ENCODE data around the gene TMEM125. TPM values are rescaled to one million over a fixed set of nuclear protein-coding genes. Genes with fewer than 3 reads are reported as not detected.

TMEM125 gene
- total and polyA plus RNA-seq, 2 of the 4 experiments (the other 2 are of a cell fraction), result under 0.01 to 0.03 TPM

DNA sequence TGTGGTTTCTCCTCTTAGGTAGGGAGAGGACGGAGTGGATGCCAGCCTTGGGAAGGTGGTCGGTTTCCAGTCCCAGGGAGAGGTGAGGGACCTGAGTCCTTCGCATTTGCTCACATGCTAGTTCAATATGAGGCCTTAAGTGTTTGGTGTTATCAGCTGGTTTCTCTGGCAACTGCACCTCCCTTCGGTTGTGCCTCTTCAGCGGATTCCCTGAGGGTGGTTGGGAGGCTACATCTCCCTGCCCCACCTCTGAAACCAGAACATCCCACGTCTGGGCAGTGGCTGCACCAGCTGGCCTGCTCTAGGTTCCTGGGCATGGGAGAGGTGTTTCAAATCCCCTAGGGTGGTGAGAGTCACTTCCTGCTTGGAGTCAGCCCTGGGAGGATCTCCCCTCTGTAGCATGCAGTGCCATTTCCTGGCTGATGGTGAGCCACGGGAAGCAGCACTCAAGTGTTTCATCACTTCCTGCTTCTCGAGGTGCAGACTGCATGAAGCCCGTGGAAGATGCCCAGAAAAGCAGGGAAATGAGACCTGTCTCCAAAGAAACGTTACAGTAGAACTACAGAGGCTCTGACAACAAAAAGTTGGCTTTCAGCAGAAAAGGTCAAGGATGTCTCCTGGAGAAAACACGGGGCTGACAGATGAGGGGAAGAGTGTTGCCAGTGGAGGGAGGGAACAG, 4.5 kb downstream of the TMEM125 start:
- no peaks in the 10 kb centered on the region for H3K9me3 ChIP-seq (ENCODE audit: control insufficient read depth, insufficient read depth, low read length)
- H3K18ac ChIP-seq (ENCODE audit: low read depth, low read length), result 0 out of 2 replicates have a peak overlapping the region, but pooled peaks have one; percentile 14
- in situ Hi-C loops (cut with MboI; ENCODE audit: low sequenced_read_pairs) (no loop called here), dilution Hi-C loops (cut with HindIII; ENCODE audit: low sequenced_read_pairs, unreplicated experiment) (no loop called here), intact Hi-C loops (cut with micrococcal nuclease) (no loop called here)
- no peaks in the 10 kb centered on the region for H3K36me3 ChIP-seq (ENCODE audit: control insufficient read depth, insufficient read depth, low read length)
- H3K27ac ChIP-seq (ENCODE audit: insufficient read depth, low read length), result no peak overlapping the region
- TF ChIP-seq CEBPB (IDR thresholded peaks at IDR 0.05; ENCODE audit: low read depth, low read length), result peak; percentile 57
- TF ChIP-seq, protein P1, sequence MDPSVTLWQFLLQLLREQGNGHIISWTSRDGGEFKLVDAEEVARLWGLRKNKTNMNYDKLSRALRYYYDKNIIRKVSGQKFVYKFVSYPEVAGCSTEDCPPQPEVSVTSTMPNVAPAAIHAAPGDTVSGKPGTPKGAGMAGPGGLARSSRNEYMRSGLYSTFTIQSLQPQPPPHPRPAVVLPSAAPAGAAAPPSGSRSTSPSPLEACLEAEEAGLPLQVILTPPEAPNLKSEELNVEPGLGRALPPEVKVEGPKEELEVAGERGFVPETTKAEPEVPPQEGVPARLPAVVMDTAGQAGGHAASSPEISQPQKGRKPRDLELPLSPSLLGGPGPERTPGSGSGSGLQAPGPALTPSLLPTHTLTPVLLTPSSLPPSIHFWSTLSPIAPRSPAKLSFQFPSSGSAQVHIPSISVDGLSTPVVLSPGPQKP (IDR thresholded peaks at IDR 0.05; ENCODE audit: borderline replicate concordance, low read depth, low read length), result no peak
- ATAC-seq (ENCODE audit: low read depth) (peak; percentile 59; the same call in 1 of the 2 replicates), DNase-seq (peak; percentile 58)
- no peak overlapping the region for H2BK20ac ChIP-seq (ENCODE audit: low read depth, low read length)
- WGBS, 2 experiments (ENCODE audit: extremely low coverage in 2 of 2, insufficient read length in 1 of 2), result 40% methylated on average over 2 of the region's 11 CpGs; no CpG with 5 or more reads in 1 of the 2 experiments
- peak overlapping the region; percentile 79; the same call in 1 of the 2 replicates for H4K5ac ChIP-seq (ENCODE audit: low read depth, low read length)
- no peak overlapping the region for H3K9ac ChIP-seq (ENCODE audit: low read depth, low read length)
- peaks cover 10% of the 10 kb centered on the region; the same call in 1 of the 2 replicates for H3K27me3 ChIP-seq (ENCODE audit: control insufficient read depth, insufficient read depth, low read length)
- no TSS peak for BruUV-seq (replicated peaks)
- H2BK5ac ChIP-seq (ENCODE audit: low read depth, low read length, poor library complexity, severe bottlenecking), result no peak overlapping the region
- no peak overlapping the region for H3K4me3 ChIP-seq (ENCODE audit: insufficient read depth, low read depth, low read length)
- peak overlapping the region; percentile 64 for H2AK5ac ChIP-seq (ENCODE audit: low read depth, low read length)
- peak overlapping the region; percentile 88 for H2AFZ ChIP-seq (replicated peaks; ENCODE audit: low read length, poor library complexity)
- H3K4me2 ChIP-seq (ENCODE audit: low read depth, low read length), result no peak overlapping the region
- no peaks in the 10 kb centered on the region; the same call in 1 of the 2 replicates for H3K9me1 ChIP-seq (ENCODE audit: insufficient read depth, low read length)
- CTCF ChIA-PET, result no interaction called here
- H2BK120ac ChIP-seq (ENCODE audit: low read depth, low read length), result peak overlapping the region; percentile 63; the same call in 1 of the 2 replicates
- peak overlapping the region; percentile 1 for H2AK9ac ChIP-seq (replicated peaks; ENCODE audit: low read depth, low read length, poor library complexity)
- H3K4ac ChIP-seq (ENCODE audit: low read depth, low read length), result peak overlapping the region; percentile 38
- H4K91ac ChIP-seq (ENCODE audit: insufficient read depth, low read depth, low read length), result peak overlapping the region; percentile 61; the same call in 1 of the 2 replicates
- 0 out of 2 replicates have a peak, but pooled peaks cover 3% of the 10 kb centered on the region for H3K4me1 ChIP-seq (ENCODE audit: control insufficient read depth, insufficient read depth, low read length)
- H2BK15ac ChIP-seq (ENCODE audit: low read depth, low read length), result peak overlapping the region; percentile 68; the same call in 1 of the 3 replicates
- no peak overlapping the region for H3K23ac ChIP-seq (ENCODE audit: low read depth, low read length)
- H4K8ac ChIP-seq (ENCODE audit: low read depth in 2 of 2, low read length in 2 of 2), result peak overlapping the region; percentile 92 to 96
- H3K14ac ChIP-seq (replicated peaks; ENCODE audit: low read depth, low read length), result peak overlapping the region; percentile 54
- H3K56ac ChIP-seq (ENCODE audit: extremely low read depth, insufficient read depth, low read length), result no peak overlapping the region
- POLR2A ChIA-PET (ENCODE audit: unreplicated experiment), result no interaction called here
- H4K20me1 ChIP-seq (ENCODE audit: insufficient read depth, low read length), result no peaks in the 10 kb centered on the region
- H3K79me1 ChIP-seq (ENCODE audit: low read depth in 1 of 2, low read length in 2 of 2), result no peaks in the 10 kb centered on the region

Measured in IMR-90 (cell line).